ENCODE results near the gene JAG2. TPM values are rescaled to one million over a fixed set of nuclear protein-coding genes. Genes with fewer than 3 reads are reported as not detected.

Gene JAG2
- total RNA-seq, 1 experiment from 2014 or later, result 85.9 TPM

DNA sequence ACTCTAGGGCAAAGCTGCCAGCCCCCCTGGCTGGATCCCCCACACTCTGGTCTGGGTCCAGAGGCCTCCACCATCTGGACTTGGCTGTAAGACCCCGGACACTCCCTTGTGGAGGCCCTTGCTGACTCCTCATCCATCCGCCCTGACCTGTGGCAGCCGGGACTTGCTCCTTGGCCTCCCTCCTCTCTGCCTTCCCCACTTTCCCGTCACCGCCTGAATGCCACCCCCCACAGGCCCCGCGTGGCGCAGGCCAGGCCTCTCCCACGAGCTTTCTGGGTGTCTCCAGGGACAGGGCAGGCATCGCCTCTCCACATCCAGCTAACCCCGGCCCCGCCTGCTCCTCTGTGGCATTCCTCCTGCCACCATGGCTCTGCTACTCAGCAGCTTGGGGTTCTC lies 14.1 kb downstream of the JAG2 start:
- ATAC-seq, result no peak
- H3K9ac ChIP-seq (ENCODE audit: low read length), result no peak overlapping the region
- H3K9me2 ChIP-seq (ENCODE audit: insufficient read depth), result no peaks in the 10 kb centered on the region
- peaks cover 2 to 9% of the 10 kb centered on the region in 2 experiments; a peak in 2 of 4 replicates for H3K36me3 ChIP-seq (ENCODE audit: control insufficient read depth in 1 of 2, insufficient read depth in 2 of 2, low read length in 2 of 2)
- H3K27ac ChIP-seq (ENCODE audit: low read depth, low read length), result no peak overlapping the region
- BruUV-seq (replicated peaks), result no TSS peak
- TF ChIP-seq FOSL1 (IDR thresholded peaks at IDR 0.05; ENCODE audit: low read depth) (no peak), EZH2phosphoT487 (IDR thresholded peaks at IDR 0.05; ENCODE audit: borderline replicate concordance) (no peak), POLR2AphosphoS5 (IDR thresholded peaks at IDR 0.05; ENCODE audit: low read depth, low read length) (no peak), SP1 (IDR thresholded peaks at IDR 0.05; ENCODE audit: low read depth) (no peak), CTCF (IDR thresholded peaks at IDR 0.05 in 2 of 3, conservative IDR thresholded peaks at IDR 0.05 in 1 of 3; ENCODE audit: borderline replicate concordance in 1 of 3, insufficient read depth in 1 of 3, low read depth in 2 of 3, low read length in 2 of 3) (no peak), ZFX (IDR thresholded peaks at IDR 0.05) (no peak), ZNF274 (IDR thresholded peaks at IDR 0.05; ENCODE audit: low read depth, low read length) (no peak), SIN3A (IDR thresholded peaks at IDR 0.05; ENCODE audit: low read depth) (no peak), TCF7L2 (IDR thresholded peaks at IDR 0.05; ENCODE audit: borderline replicate concordance, extremely low read depth, insufficient read depth, insufficient read length) (no peak), MAX (IDR thresholded peaks at IDR 0.05) (no peak)
- TF ChIP-seq, protein P1, sequence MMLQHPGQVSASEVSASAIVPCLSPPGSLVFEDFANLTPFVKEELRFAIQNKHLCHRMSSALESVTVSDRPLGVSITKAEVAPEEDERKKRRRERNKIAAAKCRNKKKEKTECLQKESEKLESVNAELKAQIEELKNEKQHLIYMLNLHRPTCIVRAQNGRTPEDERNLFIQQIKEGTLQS (IDR thresholded peaks at IDR 0.05), result no peak
- TF ChIP-seq, protein P2, sequence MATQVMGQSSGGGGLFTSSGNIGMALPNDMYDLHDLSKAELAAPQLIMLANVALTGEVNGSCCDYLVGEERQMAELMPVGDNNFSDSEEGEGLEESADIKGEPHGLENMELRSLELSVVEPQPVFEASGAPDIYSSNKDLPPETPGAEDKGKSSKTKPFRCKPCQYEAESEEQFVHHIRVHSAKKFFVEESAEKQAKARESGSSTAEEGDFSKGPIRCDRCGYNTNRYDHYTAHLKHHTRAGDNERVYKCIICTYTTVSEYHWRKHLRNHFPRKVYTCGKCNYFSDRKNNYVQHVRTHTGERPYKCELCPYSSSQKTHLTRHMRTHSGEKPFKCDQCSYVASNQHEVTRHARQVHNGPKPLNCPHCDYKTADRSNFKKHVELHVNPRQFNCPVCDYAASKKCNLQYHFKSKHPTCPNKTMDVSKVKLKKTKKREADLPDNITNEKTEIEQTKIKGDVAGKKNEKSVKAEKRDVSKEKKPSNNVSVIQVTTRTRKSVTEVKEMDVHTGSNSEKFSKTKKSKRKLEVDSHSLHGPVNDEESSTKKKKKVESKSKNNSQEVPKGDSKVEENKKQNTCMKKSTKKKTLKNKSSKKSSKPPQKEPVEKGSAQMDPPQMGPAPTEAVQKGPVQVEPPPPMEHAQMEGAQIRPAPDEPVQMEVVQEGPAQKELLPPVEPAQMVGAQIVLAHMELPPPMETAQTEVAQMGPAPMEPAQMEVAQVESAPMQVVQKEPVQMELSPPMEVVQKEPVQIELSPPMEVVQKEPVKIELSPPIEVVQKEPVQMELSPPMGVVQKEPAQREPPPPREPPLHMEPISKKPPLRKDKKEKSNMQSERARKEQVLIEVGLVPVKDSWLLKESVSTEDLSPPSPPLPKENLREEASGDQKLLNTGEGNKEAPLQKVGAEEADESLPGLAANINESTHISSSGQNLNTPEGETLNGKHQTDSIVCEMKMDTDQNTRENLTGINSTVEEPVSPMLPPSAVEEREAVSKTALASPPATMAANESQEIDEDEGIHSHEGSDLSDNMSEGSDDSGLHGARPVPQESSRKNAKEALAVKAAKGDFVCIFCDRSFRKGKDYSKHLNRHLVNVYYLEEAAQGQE (IDR thresholded peaks at IDR 0.05; ENCODE audit: low read depth), result no peak
- H2AFZ ChIP-seq (ENCODE audit: low read depth, low read length, poor library complexity, severe bottlenecking), result no peak overlapping the region
- POLR2A ChIA-PET, result no interaction called here
- RAD21 ChIA-PET (ENCODE audit: low non-redundant PET in 1 of 2, low total read pairs in 2 of 2, uncharacterized antibody in 2 of 2, unreplicated experiment in 2 of 2), result no interaction called here
- no peak overlapping the region for H3K4me2 ChIP-seq (ENCODE audit: low read length)
- H3K79me2 ChIP-seq (ENCODE audit: insufficient read depth, low read length), result peaks cover 22% of the 10 kb centered on the region; the same call in 1 of the 2 replicates
- intact Hi-C loops (cut with micrococcal nuclease), result no loop called here
- CTCF ChIA-PET, result no interaction called here
- no peaks in the 10 kb centered on the region for H3K9me3 ChIP-seq (ENCODE audit: control insufficient read depth in 1 of 2, insufficient read depth in 1 of 2, low read depth in 1 of 2, low read length in 2 of 2)
- H3K4me1 ChIP-seq (ENCODE audit: control insufficient read depth in 1 of 2, insufficient read depth in 2 of 2, low read length in 2 of 2), result no peaks in the 10 kb centered on the region
- no peak overlapping the region for H3K4me3 ChIP-seq (replicated peaks in 1 of 2; ENCODE audit: low read depth in 1 of 2, low read length in 2 of 2)
- DNase-seq (ENCODE audit: low read depth, low spot score), result no peak
- no peaks in the 10 kb centered on the region for H3K27me3 ChIP-seq (ENCODE audit: insufficient read depth, low read length)
- H4K20me1 ChIP-seq (ENCODE audit: insufficient read depth), result no peaks in the 10 kb centered on the region
